Peyer's patch (tissue), 4 donors: ENCODE measurements around the gene DAP3. TPM values are rescaled to one million over a fixed set of nuclear protein-coding genes. Genes with fewer than 3 reads are reported as not detected.
"Not testable (repeated sequence)": the region's sequence is repeated elsewhere in the genome, so short reads cannot be mapped to it uniquely, and the experiment has no call there.

Experiments used
- DNase-seq, 3 donors: peaks; one replicate each; pipeline ENCODE4 v3.0.0-alpha.2; 2017 to 2019
- H3K27ac ChIP-seq, 4 donors: fragments of 200-600 bp; sonication (generic); one replicate each; pipeline ENCODE4 v1.5.1; 2016 to 2019
- H3K27me3 ChIP-seq, 2 donors: fragments of 200-600 bp; sonication (generic); one replicate each; pipeline ENCODE4 v1.5.1; 2019
- H3K36me3 ChIP-seq, 3 donors: fragments of 200-600 bp; sonication (generic); one replicate each; pipeline ENCODE4 v1.5.1; 2016 to 2019
- H3K4me1 ChIP-seq, 4 donors: fragments of 200-600 bp; sonication (generic); one replicate each; pipeline ENCODE4 v1.5.1; 2016 to 2019
- H3K4me3 ChIP-seq, 4 donors: fragments of 200-600 bp; sonication (generic); 1 replicate in 3 of 4; 2 replicates in 1 of 4; pipeline ENCODE4 v1.5.1; 2016 to 2019; ENCODE audit warnings: mild to moderate bottlenecking in 1 of 4
- H3K9me3 ChIP-seq, 4 donors: fragments of 200-600 bp; sonication (generic); one replicate each; pipeline ENCODE4 v1.5.1; 2016 to 2019; ENCODE audit warnings: mild to moderate bottlenecking in 1 of 4
- CTCF ChIP-seq, 6 experiments: fragments of 450-650 bp in 4 of 6; fragments of 200-600 bp in 2 of 6; sonication (generic) in 1 of 6; IDR thresholded peaks; one replicate each; pipeline ENCODE4 v1.5.1; 2017 to 2019; ENCODE audit warnings: antibody characterized with exemption in 6 of 6, mild to moderate bottlenecking in 3 of 6, moderate library complexity in 1 of 6
- POLR2A ChIP-seq, 2 donors: fragments of 450-650 bp; IDR thresholded peaks; one replicate each; pipeline ENCODE4 v1.5.1; 2017; ENCODE audit warnings: antibody characterized with exemption in 2 of 2, mild to moderate bottlenecking in 2 of 2, moderate library complexity in 2 of 2
- total RNA-seq, 4 donors: library from RNA; depleted of rRNA; stranded (reverse); fragments of >200 nt; gene quantifications; one replicate each; pipeline ENCODE4 v1.1.0, GENCODE V29; 2016

The DAP3 gene
- total RNA-seq, 4 donors from 2014 or later = 72.8 to 160 (median 153) TPM

DNA sequence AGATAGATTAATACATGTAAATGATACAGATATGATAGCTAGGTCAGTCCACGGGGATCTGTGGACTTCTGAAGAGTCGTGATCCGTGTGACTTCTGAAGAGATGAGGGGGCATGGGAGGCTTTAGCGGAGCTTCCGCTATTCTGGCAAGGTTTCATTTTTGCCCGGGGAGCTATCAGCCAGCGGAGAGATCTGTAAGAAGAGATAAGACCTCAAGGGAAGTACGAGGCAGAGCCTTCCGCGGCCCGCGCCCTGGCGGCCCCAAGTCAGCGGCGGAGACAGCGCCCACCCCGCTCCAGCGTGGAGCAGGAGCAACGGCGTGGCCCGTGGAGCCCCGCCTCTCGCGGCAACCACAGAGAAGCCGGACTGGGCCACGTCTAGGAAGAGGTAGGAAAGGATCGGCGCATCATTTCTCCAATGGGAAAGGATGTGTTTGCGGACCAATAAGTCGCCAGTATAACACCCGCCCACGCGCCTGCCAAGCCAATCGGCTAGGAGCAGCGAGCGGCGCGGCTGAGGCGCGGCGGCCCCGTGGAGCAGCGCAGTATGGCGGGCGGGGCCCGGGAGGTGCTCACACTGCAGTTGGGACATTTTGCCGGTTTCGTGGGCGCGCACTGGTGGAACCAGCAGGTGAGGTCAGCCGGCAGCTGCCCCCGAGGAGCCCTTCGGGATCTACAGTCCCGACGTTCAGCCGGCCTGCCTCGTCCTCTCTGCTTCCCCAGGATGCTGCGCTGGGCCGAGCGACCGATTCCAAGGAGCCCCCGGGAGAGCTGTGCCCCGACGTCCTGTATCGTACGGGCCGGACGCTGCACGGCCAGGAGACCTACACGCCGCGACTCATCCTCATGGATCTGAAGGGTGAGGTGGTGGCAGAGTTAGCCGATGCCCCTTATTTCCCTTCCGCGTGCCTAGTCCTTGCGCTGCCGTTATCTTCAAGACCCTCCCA is 56.7 kb downstream of the DAP3 start:
- not testable (repeated sequence) for H3K27me3 ChIP-seq, H3K36me3 ChIP-seq, H3K9me3 ChIP-seq, H3K4me1 ChIP-seq
- H3K27ac ChIP-seq = peak overlapping the region; percentile 55 to 86 (median 69)
- H3K4me3 ChIP-seq = peak overlapping the region; percentile 47 to 81 (median 62)
- DNase-seq = peak; percentile 92 to 98 (median 95)
- TF ChIP-seq POLR2A (IDR thresholded peaks at IDR 0.05) (peak; percentile 35 to 43), CTCF (IDR thresholded peaks at IDR 0.05) (peak in 2 of 6 experiments; percentile 3 to 14)

DNA sequence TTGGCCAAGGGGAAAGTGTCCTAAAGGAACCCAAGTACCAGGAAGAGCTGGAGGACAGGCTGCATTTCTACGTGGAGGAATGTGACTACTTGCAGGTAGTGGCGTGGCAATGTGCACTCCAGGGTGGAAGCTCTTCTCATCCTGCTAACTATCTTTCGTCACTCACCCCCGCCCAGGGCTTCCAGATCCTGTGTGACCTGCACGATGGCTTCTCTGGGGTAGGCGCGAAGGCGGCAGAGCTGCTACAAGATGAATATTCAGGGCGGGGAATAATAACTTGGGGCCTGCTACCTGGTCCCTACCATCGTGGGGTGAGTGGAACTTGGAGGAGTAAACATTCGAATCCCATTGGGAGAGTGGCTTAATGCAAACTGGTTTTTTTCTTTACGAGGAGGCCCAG is 58.7 kb downstream of the DAP3 start:
- not testable (repeated sequence) for H3K27ac ChIP-seq, H3K4me3 ChIP-seq, H3K9me3 ChIP-seq, H3K27me3 ChIP-seq, H3K4me1 ChIP-seq
- peaks cover 0 to 20% (median 0%) of the 10 kb centered on the region in 3 donors for H3K36me3 ChIP-seq
- peak in 1 of 3 donors; percentile 28 for DNase-seq

GRCh38 chr1:155748141-155748540 is 59.2 kb downstream of the DAP3 start:
- not testable (repeated sequence) for DNase-seq, H3K9me3 ChIP-seq, H3K4me1 ChIP-seq, H3K27ac ChIP-seq, H3K27me3 ChIP-seq, H3K4me3 ChIP-seq
- peaks cover 0 to 25% (median 0%) of the 10 kb centered on the region in 3 donors for H3K36me3 ChIP-seq

- H3K4me3 ChIP-seq, H3K27ac ChIP-seq, H3K4me1 ChIP-seq, H3K27me3 ChIP-seq, H3K9me3 ChIP-seq: not testable (repeated sequence)
- H3K36me3 ChIP-seq = peaks cover 0 to 84% (median 0%) of the 10 kb centered on the region in 3 donors
- peak in 1 of 3 donors; percentile 10 for DNase-seq
Measured at GRCh38 chr1:155759017-155759416, 70.1 kb downstream of the DAP3 start.

- no peak for TF ChIP-seq POLR2A (IDR thresholded peaks at IDR 0.05)
- TF ChIP-seq CTCF (IDR thresholded peaks at IDR 0.05) = no peak
Measured at GRCh38 chr1:155759966-155760630, 71.2 kb downstream of the DAP3 start.

GRCh38 chr1:155760751-155761475 is 72.0 kb downstream of the DAP3 start:
- Histone ChIP-seq H3K9me3 (no peaks in the 10 kb centered on the region), H3K4me1 (no peaks in the 10 kb centered on the region), H3K4me3 (no peak overlapping the region), H3K36me3 (peaks cover 0 to 85% (median 0%) of the 10 kb centered on the region in 3 donors), H3K27ac (no peak overlapping the region), H3K27me3 (no peaks in the 10 kb centered on the region)
- TF ChIP-seq POLR2A (IDR thresholded peaks at IDR 0.05) (no peak), CTCF (IDR thresholded peaks at IDR 0.05) (no peak)
- no peak for DNase-seq

More at GRCh38 chr1:155759966-155760630, 71.2 kb downstream of the DAP3 start:
- Histone ChIP-seq H3K36me3 (peaks cover 0 to 83% (median 0%) of the 10 kb centered on the region in 3 donors), H3K27ac (no peak overlapping the region), H3K4me1 (no peaks in the 10 kb centered on the region), H3K9me3 (no peaks in the 10 kb centered on the region), H3K27me3 (no peaks in the 10 kb centered on the region), H3K4me3 (no peak overlapping the region)
- no peak for DNase-seq
